Neural cell (in vitro differentiated cells): Measurements from ENCODE around the gene ZNF385D.

Experiments used
- CTCF ChIP-seq: fragments of 450-650 bp; IDR thresholded peaks from 2 replicates; pipeline ENCODE4 v1.5.1; 2014; ENCODE audit warnings: antibody characterized with exemption, mild to moderate bottlenecking, moderate library complexity; ENCODE audit not compliant: poor library complexity, severe bottlenecking
- EP300 ChIP-seq: fragments of 450-650 bp; conservative IDR thresholded peaks from 2 replicates; pipeline ENCODE4 v1.6.1; 2014; ENCODE audit warnings: antibody characterized with exemption, mild to moderate bottlenecking, moderate library complexity; ENCODE audit not compliant: poor library complexity, severe bottlenecking
- EZH2 ChIP-seq: fragments of 200-600, 300-800 bp; shearing (Covaris generic), sonication (generic); IDR thresholded peaks from 2 replicates; pipeline ENCODE4 v1.6.1; 2014; ENCODE audit warnings: antibody characterized with exemption, low read length, borderline replicate concordance, mild to moderate bottlenecking; ENCODE audit not compliant: insufficient read depth, poor library complexity, severe bottlenecking
- POLR2AphosphoS5 ChIP-seq: IDR thresholded peaks from 2 replicates; pipeline ENCODE4 v1.6.1; 2012
- RAD21 ChIP-seq: fragments of 450-650 bp; conservative IDR thresholded peaks from 2 replicates; pipeline ENCODE4 v1.6.1; 2014; ENCODE audit warnings: antibody characterized with exemption, mild to moderate bottlenecking, moderate library complexity
- REST ChIP-seq: IDR thresholded peaks from 2 replicates; pipeline ENCODE4 v1.6.1; 2012; ENCODE audit warnings: borderline replicate concordance
- SMC3 ChIP-seq: fragments of 450-650 bp; conservative IDR thresholded peaks from 2 replicates; pipeline ENCODE4 v1.6.1; 2014; ENCODE audit warnings: antibody characterized with exemption, mild to moderate bottlenecking, moderate library complexity; ENCODE audit not compliant: poor library complexity
- TAF1 ChIP-seq: IDR thresholded peaks from 2 replicates; pipeline ENCODE4 v1.6.1; 2012; ENCODE audit warnings: low read depth

GRCh38 chr3:21528291-21528995 lies 222.6 kb downstream of the ZNF385D start:
- TF ChIP-seq EZH2 (no peak), CTCF (no peak), EP300 (no peak), POLR2AphosphoS5 (no peak), RAD21 (no peak), REST (no peak), SMC3 (no peak), TAF1 (no peak)
